Mucosa of gallbladder (tissue), 1 donor: Measurements from ENCODE around the gene ARHGAP18. TPM values are rescaled to one million over a fixed set of nuclear protein-coding genes. Genes with fewer than 3 reads are reported as not detected.
"Not testable (repeated sequence)": the region's sequence is repeated elsewhere in the genome, so short reads cannot be mapped to it uniquely, and the experiment has no call there.

Experiments used
- DNase-seq: peaks from one replicate; pipeline ENCODE4 v3.0.0-alpha.2; 2020; ENCODE audit warnings: low spot score
- total RNA-seq: library from RNA; stranded (reverse); gene quantifications from one replicate; pipeline ENCODE4 v1.2.1, GENCODE V29; 2021
- donor health status: DM: no; HTN: no; CAD: no.

ARHGAP18 gene
- total RNA-seq, 1 donor from 2014 or later: 17.2 TPM

DNA sequence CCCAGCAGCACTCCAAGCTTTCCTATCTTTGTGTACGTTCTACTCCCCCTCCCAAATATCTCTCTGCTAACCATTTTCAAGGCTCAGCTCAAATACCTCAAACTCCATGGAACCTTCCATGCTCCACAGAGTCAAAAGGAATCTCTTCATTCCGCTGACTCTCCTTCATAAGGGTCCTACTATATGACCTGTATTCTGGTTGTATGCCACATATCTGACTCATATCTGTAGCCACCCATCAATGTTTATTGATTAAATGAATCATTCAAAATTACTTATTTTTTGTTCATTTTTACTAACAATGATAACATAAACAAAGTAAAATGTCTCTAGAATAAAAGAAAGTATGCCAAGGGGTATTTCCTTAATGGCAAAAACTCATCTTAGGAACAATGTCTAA, 123.2 kb downstream of the ARHGAP18 start:
- no peak for DNase-seq

DNA sequence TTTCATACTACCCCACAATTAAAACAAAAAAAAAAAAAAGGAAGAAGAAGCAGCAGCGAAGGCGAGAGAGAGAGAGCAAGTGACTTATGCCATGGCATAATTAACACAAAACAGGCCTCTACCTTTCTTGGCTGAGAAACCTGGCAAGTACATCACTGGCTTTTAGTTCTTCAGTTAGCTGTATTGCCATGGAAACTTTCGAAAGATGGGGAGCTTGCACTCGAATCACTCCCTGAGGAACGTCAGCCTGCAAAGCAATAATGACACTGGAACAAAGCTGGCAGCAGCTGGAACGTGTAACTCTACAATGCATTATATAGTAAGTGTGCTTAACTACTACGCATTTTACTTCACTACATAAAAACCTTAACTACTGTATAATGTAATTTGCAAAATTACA, 126.1 kb downstream of the ARHGAP18 start:
- DNase-seq: no peak

- no peak for DNase-seq
Measured at GRCh38 chr6:129578315-129578714, 131.7 kb downstream of the ARHGAP18 start.

GRCh38 chr6:129577691-129578090, 132.3 kb downstream of the ARHGAP18 start:
- no peak for DNase-seq

GRCh38 chr6:129576456-129576855, 133.5 kb downstream of the ARHGAP18 start:
- DNase-seq: no peak

- peak; percentile 19 for DNase-seq
Measured at GRCh38 chr6:129575378-129576118, 134.4 kb downstream of the ARHGAP18 start.

GRCh38 chr6:129574605-129575004, 135.4 kb downstream of the ARHGAP18 start:
- DNase-seq: not testable (repeated sequence)

DNA sequence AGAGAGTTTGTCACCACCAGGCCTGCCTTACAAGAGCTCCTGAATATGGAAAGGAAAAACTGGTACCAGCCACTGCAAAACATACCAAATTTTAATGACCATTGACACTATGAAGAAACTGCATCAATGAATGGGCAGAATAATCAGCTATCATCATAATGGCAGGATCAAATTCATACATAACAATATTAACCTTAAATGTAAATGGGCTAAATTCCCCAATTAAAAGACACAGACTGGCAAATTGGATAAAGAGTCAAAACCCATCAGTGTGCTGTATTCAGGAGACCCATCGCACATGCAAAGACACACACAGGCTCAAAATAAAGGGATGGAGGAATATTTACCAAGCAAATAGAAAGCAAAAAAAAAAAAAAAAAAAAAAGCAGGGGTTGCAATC, 139.0 kb downstream of the ARHGAP18 start:
- not testable (repeated sequence) for DNase-seq

- DNase-seq: no peak
Measured at GRCh38 chr6:129568015-129568414, 142.0 kb downstream of the ARHGAP18 start.

DNA sequence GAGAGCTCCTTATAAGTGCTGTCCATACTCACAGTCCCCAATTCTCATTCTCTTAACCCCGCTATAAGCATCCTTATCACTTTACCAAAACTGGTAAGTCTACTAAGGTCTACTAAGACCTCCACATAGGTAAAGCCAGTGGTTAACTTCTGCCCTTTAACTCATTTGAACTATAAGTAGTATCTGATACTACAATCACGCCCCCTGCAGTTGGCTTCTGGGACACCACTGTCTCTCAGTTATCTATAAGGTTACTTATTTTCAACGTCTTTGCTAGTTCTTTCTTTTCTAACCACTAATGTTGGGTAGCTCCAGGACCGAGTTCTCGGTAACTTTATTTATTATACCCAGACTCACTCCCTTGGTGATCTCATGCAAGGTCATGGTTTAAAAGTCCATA, 142.6 kb downstream of the ARHGAP18 start:
- no peak for DNase-seq

- no peak for DNase-seq
Measured at GRCh38 chr6:129565811-129566210, 144.2 kb downstream of the ARHGAP18 start.

DNA sequence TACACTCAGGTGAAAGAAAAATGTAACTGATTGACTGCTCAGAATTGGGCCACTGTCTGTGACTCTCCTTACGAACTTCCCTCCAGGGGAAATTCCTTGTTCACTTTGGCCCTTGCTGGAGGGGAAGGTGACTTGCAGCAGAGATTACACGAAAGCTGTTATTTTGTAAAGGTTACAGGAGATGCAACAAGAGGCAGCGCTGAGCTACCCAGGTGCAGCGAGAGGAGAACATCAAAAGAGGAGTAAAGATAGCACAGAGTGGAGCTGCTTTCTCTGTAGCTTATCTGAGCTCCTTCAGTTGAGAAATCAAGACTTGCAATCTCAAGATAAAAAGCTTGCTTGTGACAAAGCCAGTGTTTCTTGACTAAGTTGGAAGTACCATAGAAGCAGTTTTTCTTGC, 144.6 kb downstream of the ARHGAP18 start:
- DNase-seq: no peak

GRCh38 chr6:129558248-129558647, 151.7 kb downstream of the ARHGAP18 start:
- no peak for DNase-seq

GRCh38 chr6:129555206-129555832, 154.7 kb downstream of the ARHGAP18 start:
- DNase-seq: no peak

- DNase-seq: no peak
Measured at GRCh38 chr6:129552413-129552812, 157.6 kb downstream of the ARHGAP18 start.

DNA sequence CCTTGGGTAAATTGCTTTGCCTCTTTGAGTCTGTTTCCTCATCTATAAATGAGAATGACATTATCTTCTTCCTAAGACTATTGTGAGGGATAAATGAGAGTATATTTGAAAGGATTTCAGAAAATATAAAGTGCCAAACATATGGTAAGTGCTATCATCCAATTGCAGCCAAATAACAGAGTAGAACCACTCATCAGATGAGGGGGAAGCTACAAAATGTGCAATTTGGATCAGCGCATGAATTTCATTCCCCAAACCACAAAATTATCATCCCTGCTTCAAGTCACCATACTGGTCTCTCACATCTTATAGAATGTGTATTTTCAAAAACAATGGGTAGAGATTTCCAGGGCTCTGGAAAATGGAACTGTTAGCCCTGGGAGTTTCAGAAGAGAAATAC, 158.5 kb downstream of the ARHGAP18 start:
- no peak for DNase-seq

- no peak for DNase-seq
Measured at GRCh38 chr6:129546702-129547101, 163.3 kb downstream of the ARHGAP18 start.

- DNase-seq: no peak
Measured at GRCh38 chr6:129544892-129545612, 164.9 kb downstream of the ARHGAP18 start.

DNA sequence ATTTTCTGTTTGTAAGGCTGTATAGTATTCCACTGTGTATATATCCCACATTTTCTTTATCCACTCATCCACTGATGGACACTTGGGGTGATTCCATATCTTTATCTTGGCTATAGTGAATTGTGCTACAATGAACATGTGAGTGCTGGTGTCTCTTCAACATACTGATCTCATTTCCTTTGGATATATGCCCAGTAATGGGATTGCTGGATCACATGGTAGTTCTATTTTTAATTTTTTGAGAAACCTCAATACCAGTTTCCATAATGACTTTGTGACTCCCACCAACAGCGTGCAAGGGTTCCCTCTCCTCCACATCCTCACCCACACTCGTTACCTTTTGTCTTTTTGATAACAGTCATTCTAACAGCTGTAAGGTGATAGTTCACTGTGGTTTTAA, 166.0 kb downstream of the ARHGAP18 start:
- DNase-seq: no peak

DNA sequence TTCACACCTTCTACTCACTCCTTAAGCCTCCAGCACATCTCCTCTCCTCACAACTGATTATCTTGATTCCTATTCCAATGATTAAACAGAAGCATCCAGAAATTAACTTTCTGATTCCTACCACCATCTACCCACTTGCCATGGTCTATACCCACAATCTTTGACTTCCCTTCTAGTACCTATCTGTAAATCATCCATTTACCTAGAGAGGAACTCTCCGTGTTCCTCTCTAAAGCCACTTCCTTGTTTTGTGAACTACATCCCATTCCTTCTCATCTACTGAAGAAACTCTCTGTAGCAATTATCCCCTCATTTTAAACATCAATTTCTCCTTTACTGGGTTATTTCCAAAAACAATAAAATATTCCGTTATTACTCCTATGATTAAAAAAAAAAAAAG, 167.3 kb downstream of the ARHGAP18 start:
- no peak for DNase-seq

DNA sequence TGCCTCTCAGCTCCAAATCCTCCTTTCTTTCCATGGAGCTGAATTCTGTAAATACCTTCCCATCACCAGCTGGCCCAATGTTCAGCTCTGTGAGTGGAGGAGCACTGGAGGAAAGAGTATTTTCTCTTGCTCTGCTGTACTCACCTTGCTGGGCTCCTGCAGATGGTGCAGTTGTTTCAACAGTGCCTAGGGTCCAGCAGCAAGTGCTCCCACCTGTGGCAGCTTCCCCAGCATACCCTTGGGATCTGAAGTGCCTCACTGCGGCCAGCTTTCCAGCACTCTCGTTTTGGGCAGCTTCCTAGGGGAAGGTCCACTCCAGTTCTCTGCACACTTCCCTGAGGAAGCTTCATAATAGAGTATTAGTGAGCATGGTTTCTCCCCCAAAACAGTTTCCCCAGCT, 170.9 kb downstream of the ARHGAP18 start:
- DNase-seq: no peak

GRCh38 chr6:129536271-129536670, 173.7 kb downstream of the ARHGAP18 start:
- DNase-seq: no peak

DNA sequence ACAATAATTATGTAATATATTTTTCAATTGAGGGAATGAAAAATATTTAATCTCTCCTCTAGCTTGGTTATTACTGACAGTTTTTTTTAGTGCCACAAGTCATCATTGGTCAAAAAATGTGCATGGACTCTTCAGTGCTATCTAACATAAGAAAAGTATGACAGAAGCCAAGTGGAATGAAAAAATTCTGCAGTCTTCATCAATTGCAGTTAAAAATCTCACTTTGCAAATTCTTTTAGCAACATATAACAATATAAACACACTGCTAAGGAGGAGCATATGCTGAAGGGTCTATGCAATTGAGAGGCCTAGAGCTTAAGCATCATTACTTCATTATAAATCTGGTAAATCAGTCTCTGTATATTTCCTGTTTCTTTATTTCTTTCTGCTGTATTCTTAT, 175.1 kb downstream of the ARHGAP18 start:
- DNase-seq: no peak
